ENCODE results near the gene MCM3AP.

MCM3AP gene

GRCh38 chr21:46248422-46248782 is 37.0 kb downstream of the MCM3AP start:
- Mint-ChIP-seq H3K9me3 (no peaks in the 10 kb centered on the region), H3K27me3 (ENCODE audit: low read depth) (no peaks in the 10 kb centered on the region), H3K4me1 (no peaks in the 10 kb centered on the region), H3K27ac (no peak overlapping the region), H3K36me3 (ENCODE audit: low read depth) (peaks cover 71% of the 10 kb centered on the region), H3K4me3 (no peak overlapping the region)
- TF ChIP-seq, protein P1, sequence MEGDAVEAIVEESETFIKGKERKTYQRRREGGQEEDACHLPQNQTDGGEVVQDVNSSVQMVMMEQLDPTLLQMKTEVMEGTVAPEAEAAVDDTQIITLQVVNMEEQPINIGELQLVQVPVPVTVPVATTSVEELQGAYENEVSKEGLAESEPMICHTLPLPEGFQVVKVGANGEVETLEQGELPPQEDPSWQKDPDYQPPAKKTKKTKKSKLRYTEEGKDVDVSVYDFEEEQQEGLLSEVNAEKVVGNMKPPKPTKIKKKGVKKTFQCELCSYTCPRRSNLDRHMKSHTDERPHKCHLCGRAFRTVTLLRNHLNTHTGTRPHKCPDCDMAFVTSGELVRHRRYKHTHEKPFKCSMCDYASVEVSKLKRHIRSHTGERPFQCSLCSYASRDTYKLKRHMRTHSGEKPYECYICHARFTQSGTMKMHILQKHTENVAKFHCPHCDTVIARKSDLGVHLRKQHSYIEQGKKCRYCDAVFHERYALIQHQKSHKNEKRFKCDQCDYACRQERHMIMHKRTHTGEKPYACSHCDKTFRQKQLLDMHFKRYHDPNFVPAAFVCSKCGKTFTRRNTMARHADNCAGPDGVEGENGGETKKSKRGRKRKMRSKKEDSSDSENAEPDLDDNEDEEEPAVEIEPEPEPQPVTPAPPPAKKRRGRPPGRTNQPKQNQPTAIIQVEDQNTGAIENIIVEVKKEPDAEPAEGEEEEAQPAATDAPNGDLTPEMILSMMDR (IDR thresholded peaks at IDR 0.05; ENCODE audit: unreplicated experiment in 3 of 3) = no peak

DNA sequence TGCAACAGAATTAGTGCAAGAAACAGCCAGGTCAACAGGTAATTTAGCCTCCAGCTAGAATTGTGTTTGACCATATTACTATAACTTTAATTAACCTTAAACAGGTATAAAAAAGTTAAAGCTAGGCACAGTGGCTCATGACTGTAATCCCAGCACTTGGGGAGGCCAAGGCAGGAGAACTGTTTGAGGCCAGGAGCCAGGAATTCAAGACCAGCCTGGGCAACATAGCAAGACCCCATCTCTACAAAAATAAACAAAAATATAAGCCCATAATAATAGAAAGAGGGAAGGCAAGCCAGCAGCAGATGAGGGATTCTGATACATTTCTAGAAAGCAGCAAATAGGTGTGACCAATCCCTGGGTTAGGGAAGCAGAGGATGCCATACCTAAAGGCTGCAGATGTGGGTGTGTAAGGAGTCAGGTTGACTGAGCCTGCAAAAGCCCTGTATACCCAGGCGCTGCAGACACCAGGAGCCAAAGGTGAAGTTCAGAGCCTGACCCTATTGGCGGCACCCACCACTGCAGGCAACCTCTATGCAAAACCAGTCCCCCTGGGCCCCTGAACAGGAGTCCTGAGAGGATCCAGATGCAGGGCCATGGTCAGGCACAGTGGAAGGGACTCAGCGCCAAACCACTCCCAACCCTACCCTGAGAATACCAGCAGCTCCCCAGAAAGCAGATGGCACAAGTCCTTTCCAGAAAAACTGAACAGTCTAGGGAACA is 37.6 kb downstream of the MCM3AP start:
- no peak overlapping the region for H3K27ac Mint-ChIP-seq
- no peaks in the 10 kb centered on the region for H3K9me3 Mint-ChIP-seq
- TF ChIP-seq, protein P1 (IDR thresholded peaks at IDR 0.05; ENCODE audit: unreplicated experiment in 3 of 3) = no peak
- H3K27me3 Mint-ChIP-seq (ENCODE audit: low read depth) = no peaks in the 10 kb centered on the region
- no peak overlapping the region for H3K4me3 Mint-ChIP-seq
- H3K4me1 Mint-ChIP-seq = no peaks in the 10 kb centered on the region
- H3K36me3 Mint-ChIP-seq (ENCODE audit: low read depth) = peaks cover 72% of the 10 kb centered on the region

GRCh38 chr21:46246345-46246744 is 39.1 kb downstream of the MCM3AP start:
- H3K27me3 Mint-ChIP-seq (ENCODE audit: low read depth) = no peaks in the 10 kb centered on the region
- H3K27ac Mint-ChIP-seq = no peak overlapping the region
- H3K4me1 Mint-ChIP-seq = no peaks in the 10 kb centered on the region
- H3K4me3 Mint-ChIP-seq = no peak overlapping the region
- TF ChIP-seq, protein P1 (IDR thresholded peaks at IDR 0.05; ENCODE audit: unreplicated experiment in 3 of 3) = no peak
- H3K9me3 Mint-ChIP-seq = no peaks in the 10 kb centered on the region
- H3K36me3 Mint-ChIP-seq (ENCODE audit: low read depth) = peaks cover 70% of the 10 kb centered on the region

DNA sequence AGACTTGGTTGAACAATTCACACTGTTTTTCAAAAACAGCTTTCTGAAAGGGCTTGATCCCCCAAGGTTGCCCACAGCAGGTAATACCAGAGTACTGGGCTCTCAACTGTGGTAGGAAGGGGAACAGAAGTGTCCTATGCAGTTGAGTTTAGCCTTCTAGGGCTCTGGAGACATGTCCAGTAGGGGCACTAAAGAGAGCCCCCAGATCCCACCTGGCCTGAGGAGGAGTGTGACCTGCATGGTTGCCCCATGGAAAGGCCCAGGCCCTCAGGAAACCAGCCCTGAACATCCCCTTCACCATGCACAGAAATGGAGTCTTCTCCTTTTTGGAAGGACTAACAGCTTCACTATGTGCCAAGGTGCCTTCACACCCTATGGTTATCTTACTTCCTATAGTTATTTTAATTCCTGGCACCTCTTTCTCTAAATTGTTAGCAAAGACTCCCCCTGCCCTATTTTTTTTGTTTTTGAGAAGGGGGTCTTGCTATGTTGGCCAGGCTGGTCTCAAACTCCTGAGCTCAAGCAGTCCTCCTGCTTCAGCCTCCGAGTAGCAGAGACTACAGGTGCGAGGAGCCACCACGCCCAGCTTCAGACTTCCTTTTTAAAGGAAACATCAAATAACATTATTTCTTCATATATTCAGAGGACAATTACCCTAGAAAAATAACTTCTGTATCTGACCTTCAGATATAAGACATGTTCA is 40.0 kb downstream of the MCM3AP start:
- H3K36me3 Mint-ChIP-seq (ENCODE audit: low read depth) = peaks cover 70% of the 10 kb centered on the region
- TF ChIP-seq, protein P1 (IDR thresholded peaks at IDR 0.05; ENCODE audit: unreplicated experiment in 3 of 3) = no peak
- no peak overlapping the region for H3K4me3 Mint-ChIP-seq
- no peaks in the 10 kb centered on the region for H3K9me3 Mint-ChIP-seq
- no peaks in the 10 kb centered on the region for H3K27me3 Mint-ChIP-seq (ENCODE audit: low read depth)
- no peak overlapping the region for H3K27ac Mint-ChIP-seq
- no peaks in the 10 kb centered on the region for H3K4me1 Mint-ChIP-seq

- H3K27me3 Mint-ChIP-seq (ENCODE audit: low read depth) = no peaks in the 10 kb centered on the region
- TF ChIP-seq, protein P1 (IDR thresholded peaks at IDR 0.05; ENCODE audit: unreplicated experiment in 3 of 3) = no peak
- no peak overlapping the region for H3K27ac Mint-ChIP-seq
Observed at GRCh38 chr21:46244602-46245001, 40.8 kb downstream of the MCM3AP start.

GRCh38 chr21:46243960-46244361 is 41.5 kb downstream of the MCM3AP start:
- Mint-ChIP-seq H3K9me3 (no peaks in the 10 kb centered on the region), H3K4me3 (no peak overlapping the region), H3K36me3 (ENCODE audit: low read depth) (peaks cover 68% of the 10 kb centered on the region), H3K4me1 (no peaks in the 10 kb centered on the region), H3K27me3 (ENCODE audit: low read depth) (no peaks in the 10 kb centered on the region), H3K27ac (no peak overlapping the region)
- TF ChIP-seq, protein P1 (IDR thresholded peaks at IDR 0.05; ENCODE audit: unreplicated experiment in 3 of 3) = no peak

More at GRCh38 chr21:46244602-46245001, 40.8 kb downstream of the MCM3AP start:
- Mint-ChIP-seq H3K4me3 (no peak overlapping the region), H3K36me3 (ENCODE audit: low read depth) (peaks cover 68% of the 10 kb centered on the region), H3K9me3 (no peaks in the 10 kb centered on the region), H3K4me1 (no peaks in the 10 kb centered on the region)
